HG03565 (cell line): ENCODE data around the gene SPPL2C.

Source experiments
- ATAC-seq: cut with Tn5 transposase; IDR thresholded peaks from one replicate; pipeline ENCODE4 v1.9.1; 2021; ENCODE audit warnings: mild to moderate bottlenecking, moderate library complexity; ENCODE audit not compliant: unreplicated experiment

The SPPL2C gene

GRCh38 chr17:45844695-45845375 is at the start of gene SPPL2C:
TSS of gene SPPL2C (plus strand) at chr17:45844881. CDS start at chr17:45844907, 26 bp downstream.
- no peak for ATAC-seq

GRCh38 chr17:45800816-45801215 is 43.9 kb upstream of the SPPL2C start:
- ATAC-seq = no peak

- ATAC-seq = no peak
These were observed 43.3 kb upstream of the SPPL2C start for GRCh38 chr17:45801421-45801820.

- ATAC-seq = no peak
These were observed 35.8 kb upstream of the SPPL2C start for GRCh38 chr17:45808845-45809244.

GRCh38 chr17:45809499-45809898 is 35.2 kb upstream of the SPPL2C start:
- ATAC-seq = no peak

DNA sequence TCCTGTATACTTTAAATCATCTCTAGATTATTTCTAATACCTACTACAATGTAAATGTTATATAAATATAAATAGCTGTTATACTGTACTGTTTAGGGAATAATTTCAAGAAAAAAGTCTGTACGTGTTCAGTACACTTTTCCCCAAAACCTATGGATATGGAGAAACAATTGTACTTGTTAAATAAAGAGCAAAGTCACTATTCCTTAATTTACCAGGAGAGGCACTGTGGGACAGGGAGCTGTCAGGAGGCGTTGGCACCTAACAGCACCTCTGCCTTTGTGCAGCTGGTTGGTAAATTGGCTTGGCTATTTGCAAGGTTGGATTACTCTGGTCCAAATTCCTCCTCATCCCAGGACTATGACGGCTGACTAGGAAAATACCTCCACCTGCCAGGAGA is 32.6 kb upstream of the SPPL2C start:
- no peak for ATAC-seq

DNA sequence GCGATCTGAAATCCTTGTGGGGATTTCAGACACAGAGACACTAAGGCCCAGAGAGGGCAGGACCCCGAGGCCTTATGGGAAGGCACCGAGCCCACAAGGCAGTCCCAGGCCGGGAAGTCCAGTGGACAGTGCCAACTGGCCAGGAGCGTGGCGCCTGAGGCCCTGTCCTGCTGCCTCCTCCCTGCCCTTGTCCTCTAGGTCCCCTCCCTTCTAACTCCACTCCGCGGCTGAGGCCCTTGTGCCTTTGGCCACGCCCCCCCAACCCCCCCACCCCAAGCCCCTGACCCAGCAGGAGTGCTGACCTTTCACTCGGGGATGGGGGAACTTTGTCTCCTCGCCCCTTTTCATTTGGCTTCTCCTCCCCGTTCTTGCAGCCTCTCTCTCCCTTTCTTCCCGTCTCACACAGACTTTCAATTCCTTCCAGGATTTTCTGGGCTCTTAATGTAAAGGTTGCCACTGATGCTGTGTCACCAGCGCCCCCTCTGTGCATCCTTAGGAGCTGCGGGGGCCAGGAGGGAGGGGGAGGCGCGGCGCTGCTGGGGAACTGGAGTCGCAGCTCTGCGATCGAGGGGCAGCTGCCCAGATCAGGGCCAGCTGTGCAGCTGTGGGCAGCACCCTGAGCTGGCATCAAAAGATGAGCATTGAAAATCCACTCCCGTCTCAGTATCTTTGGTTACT is 31.5 kb upstream of the SPPL2C start:
- ATAC-seq = no peak

DNA sequence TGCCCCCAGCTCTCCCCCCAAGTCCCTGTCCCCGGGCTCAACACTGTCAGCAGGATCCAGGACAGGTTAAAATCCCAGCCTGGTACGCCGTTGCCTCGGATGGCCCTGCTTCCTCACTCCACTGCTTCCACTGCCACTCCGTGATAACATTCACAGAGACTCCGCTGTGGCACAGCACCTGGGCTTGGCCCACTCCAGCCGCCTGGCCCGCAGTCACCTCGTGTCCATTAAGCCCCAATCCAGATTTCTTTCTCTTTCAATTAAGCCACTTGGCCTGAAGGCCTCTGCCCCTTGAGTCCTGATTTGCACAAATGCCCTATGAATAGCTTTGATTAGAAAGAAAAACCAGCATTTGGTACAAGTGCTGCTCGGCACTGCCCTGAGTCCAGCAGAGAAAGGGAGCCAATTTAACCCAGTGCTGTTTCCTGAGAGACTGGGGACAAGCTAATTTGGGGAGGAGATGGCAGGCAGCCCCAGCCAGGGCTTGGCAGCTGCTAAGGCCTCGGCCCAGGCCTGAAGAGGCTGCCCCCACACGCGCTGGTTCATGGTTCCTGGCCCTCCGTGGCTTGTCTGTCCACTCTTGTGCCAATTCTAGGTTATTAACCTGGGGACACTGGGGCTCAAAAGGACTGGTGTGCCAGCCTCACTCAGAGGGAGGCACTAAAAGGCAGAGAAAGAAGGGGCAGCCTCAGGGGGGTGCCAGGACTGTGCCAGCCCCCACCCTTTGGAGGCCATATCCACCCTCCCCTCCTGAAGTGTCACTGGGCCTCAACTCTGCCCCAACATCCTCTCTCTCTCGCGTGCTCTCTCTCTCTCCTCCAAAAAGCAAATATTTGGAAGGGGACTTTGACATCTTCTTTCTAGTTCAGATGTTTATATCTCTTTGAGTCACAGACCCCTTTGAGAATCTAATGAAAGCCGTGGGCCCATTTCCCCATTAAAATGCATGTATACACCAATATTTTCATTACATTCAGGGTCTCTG is 29.8 kb upstream of the SPPL2C start:
- no peak for ATAC-seq

DNA sequence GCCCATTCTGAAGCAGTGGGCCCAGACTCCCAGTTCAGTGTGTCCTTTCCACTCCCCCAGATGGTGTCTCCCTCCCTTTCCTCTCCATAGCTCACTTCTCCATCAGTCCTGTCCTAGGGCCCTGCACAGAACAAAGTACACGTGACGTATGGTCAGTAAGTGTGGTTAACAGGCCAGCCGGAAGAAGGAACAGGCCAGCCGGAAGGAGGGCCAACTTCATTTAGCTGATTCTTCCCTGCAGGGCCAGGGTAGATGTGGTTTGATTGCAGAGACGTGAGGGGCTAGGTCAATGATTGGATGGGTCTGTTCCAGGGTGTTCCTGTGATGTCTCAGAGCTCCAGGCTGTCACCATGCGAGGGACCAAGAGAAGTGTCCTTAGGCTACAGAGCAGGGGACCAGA is 28.9 kb upstream of the SPPL2C start:
- ATAC-seq = no peak

GRCh38 chr17:45818041-45818440 is 26.6 kb upstream of the SPPL2C start:
- no peak for ATAC-seq

DNA sequence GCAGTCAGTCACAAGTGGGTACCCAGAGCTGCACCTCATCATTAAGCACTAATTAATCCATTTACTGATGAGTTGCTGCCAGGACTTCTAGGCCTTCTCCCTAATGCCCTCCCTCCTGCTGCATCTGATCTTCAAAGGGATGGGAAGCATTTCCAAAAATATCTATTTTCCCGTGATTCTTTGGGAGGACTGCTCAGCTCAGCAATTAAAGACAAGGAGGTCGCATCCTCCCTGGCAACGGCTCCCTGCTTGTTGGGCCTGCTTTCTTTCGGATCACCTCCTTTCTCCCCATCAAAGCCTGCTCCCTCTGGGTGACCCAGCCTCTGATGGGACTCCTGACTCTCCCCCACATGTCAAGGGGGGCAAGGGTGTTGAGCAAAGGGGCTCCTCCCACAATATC is 26.0 kb upstream of the SPPL2C start:
- ATAC-seq = no peak

- ATAC-seq = no peak
These were observed 25.0 kb upstream of the SPPL2C start for GRCh38 chr17:45819632-45820031.

- ATAC-seq = no peak
These were observed 24.5 kb upstream of the SPPL2C start for GRCh38 chr17:45820052-45820780.

DNA sequence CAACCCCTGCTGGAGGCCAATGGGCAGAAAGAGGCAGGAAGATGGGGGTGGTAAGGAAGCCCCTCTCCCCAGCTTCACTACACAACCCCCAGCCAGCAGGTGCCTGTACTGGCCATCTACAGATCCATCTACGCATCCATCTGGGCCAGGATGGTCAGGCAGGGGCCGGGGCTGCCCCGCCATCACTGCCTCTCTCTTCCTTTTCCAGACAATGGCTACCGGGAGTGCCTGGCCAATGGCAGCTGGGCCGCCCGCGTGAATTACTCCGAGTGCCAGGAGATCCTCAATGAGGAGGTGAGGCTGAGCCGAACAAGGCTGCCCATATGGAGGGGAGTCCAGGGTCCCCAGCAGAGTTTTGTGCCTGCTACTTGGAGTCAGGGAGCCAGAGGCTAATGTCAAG is 23.5 kb upstream of the SPPL2C start:
- ATAC-seq = no peak

- ATAC-seq = no peak
These were observed 21.1 kb upstream of the SPPL2C start for GRCh38 chr17:45823598-45823997.

- ATAC-seq = no peak
These were observed 20.2 kb upstream of the SPPL2C start for GRCh38 chr17:45824475-45824874.

GRCh38 chr17:45824901-45825492 is 19.7 kb upstream of the SPPL2C start:
- ATAC-seq = no peak

- ATAC-seq = no peak
These were observed 18.9 kb upstream of the SPPL2C start for GRCh38 chr17:45825792-45826191.

GRCh38 chr17:45826919-45827588 is 17.6 kb upstream of the SPPL2C start:
- no peak for ATAC-seq

DNA sequence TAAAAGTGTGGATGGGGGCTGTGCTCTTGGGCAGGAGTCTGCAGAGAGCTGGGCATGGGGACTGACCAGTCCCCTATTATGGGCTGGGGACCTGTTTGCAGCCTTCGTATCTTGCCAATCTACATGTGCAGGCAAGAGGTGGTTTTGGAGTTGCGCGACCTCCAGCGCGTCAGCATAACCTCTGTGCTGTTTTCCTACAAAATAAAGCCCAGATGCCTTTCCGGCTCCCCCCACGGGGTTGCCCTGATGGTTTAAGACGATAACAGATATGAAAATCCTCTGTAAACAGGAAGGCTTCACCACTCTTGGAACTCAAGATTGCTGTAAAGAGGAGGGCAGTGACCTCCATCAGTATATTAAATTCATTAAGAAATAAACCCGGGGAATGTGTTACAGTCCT is 16.5 kb upstream of the SPPL2C start:
- ATAC-seq = no peak
